Stimulated activated CD4-positive, alpha-beta T cell treated with anti-CD3 and anti-CD28 coated beads, Interleukin-1b, Interleukin-23, amount 100 ng/mL, for 1 hour (primary cell): ENCODE data around the gene SAMD10.
"Not testable (repeated sequence)": the region's sequence is repeated elsewhere in the genome, so short reads cannot be mapped to it uniquely, and the experiment has no call there.

ENCODE experiments used
- DNase-seq, 2 donors: peaks; one replicate each; pipeline ENCODE4 v3.0.0-alpha.2; 2020; ENCODE audit warnings: low read depth in 2 of 2

Gene SAMD10

DNA sequence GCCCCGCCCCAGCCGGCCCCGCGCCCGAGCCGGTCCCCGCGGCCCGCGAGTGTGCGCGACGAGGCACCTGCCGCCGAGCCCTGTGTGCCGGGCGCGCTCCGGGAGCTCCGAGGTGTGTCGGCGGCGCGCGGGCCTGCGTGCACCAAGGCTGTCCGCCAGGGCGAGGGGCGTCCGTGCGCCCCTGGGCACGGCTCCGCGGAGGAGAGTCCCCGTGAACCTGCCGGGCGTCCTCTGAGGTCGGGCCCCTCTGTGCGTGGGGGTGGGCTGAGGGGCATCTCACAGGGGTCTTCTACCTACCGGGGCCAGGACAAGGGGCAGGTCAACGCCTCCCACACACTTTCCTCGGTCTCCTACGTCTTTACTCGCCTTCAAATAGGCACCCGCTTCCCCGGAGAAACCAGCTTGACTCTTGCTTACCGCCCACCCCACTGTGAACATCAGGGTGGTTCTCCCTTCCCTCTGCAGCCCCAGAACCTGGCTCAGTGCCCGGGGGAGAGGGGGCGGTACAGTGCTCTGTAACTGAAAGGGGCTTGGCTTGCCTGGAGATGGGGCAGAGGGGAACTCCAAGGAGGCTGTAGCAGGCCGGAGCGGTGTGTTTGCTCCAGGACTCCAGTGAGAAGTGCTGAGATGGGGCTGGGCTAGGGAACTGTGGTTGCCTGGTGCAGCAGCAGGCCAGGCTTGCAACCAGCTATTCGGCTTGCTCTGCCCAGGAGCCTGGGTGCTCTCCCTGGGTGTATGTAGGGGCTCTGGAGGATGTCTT lies at the start of gene SAMD10:
TSS of gene SAMD10 (minus strand) at position 86 of the 760 bp plus-strand sequence. CDS start 175 bp downstream, outside the sequence.
- DNase-seq = peak in 1 of 2 donors; percentile 77

DNA sequence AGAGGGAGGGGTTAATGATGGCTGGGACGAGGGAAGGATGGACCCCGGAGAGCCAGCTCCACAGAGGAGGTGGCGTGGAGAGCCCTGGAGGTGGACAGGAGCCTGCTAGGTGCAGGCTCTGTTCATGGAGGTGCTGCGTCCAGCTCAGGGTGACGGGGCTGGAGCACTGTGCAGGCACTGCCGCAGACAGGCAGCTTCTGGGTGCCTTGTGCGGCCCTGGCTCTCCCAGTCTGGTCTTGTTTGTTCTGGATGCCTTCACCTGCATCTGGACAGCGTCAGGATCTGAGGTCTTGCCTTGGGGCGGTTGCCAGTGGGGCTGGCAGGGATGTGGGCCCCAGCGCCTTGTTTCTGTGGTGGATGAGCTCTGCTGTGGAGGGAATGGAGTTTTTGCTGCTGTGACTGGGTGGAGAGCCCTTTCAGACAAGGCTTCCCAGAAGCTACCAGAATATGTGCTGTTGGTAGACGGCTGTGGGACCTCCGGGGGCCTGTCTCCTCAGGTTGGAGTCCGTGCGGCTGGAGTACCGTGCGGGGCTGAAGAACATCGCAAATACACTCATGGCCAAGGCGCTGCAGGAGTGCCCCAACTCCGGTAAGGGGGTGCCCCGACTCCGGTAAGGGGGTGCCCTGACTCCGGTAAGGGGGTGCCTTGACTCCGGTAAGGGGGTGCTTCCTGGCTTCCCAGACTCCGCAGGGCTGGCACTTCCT lies 48.7 kb upstream of the SAMD10 start:
- no peak for DNase-seq

DNA sequence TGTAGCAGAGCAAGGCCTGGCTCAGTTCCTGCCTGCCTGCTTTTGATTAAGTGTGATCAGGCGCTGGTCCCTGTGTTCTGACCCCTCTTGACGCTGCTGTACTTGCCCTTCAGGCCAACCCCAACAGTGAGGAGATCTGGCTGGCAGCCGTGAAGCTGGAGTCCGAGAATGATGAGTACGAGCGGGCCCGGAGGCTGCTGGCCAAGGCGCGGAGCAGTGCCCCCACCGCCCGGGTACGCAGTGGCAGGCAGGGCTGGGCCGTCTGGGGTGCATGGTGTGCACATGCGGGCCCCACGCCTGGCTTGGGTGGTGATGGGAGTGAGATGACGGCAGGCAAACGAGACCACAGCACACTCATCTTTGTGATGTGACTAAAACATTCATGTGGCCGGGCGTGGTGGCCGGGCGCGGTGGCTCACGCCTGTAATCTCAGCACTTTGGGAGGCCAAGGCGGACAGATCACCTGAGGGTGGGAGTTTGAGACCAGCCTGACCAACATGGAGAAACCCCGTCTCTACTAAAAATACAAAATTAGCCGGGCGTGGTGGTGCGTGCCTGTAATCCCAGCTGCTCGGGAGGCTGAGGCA lies 46.5 kb upstream of the SAMD10 start:
- no peak for DNase-seq

DNA sequence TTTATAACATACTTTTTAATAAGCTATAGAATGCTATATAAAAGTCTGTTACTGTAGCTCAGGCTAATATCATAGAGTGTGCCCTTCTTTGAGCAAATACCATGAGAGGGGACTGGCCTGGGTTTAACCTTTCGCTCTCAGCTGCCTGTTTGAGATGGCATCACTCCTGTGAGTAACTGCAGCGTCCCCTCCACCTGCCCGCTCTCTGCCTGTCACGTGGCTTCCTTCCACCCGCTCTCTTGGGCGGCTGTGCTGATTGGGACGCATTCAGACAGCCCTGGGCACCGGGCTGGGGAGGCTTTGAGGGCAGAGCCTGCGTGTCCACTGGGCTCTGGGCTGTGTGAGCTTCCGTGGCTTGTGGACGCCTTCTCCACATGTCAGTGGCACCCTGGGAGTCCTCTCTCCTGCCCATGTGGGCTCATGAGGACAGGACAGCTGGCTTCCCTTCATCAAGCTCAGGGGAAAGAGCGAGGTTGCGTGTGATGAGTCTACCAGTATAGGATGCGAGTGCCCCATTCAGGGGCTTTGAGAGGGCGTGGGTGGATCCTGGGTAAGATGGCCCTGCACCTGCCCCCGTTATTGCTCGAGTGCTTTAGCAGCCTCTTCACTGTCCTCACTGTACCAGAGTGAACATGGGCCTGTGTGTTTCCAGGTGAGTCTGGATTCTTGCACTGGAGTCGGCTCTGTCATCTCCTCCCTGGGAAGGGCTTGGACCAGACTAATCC lies 45.8 kb upstream of the SAMD10 start:
- no peak for DNase-seq

DNA sequence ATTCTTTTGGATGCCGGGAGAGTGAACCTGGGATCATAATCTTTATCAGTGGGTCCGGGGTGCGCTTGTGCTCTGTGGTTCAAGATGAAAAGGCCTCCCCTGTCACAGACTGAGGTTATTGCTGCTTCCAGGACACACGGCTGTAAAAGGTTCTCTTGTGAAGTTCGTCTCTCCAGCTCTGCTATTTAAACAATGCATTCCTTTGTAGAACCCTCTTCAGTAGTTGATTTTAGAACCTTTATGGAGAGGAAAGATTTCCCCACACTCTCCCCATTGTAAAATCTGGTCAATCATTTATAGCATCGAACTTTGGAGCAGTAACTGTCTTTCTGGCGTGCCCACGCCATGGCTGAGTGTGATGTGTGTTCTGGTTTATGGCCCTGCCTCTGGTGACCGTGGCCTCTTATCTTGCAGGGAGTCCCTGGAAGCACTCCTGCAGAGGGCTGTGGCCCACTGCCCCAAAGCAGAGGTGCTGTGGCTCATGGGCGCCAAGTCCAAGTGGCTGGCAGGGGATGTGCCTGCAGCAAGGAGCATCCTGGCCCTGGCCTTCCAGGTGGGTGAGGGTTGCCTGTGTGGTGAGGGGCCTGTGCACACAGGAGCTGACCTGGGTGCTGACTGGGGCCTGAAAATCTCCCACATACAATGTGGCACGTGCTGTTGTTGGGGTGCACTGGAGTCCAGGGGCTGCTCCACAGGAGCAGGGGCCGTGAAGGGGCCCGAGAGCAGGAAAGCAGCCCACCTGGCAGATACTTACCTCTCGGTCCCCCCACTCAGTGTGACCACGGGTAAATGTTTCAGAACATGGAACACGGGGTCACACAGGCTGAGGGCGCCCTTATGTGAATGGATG lies 44.9 kb upstream of the SAMD10 start:
- DNase-seq = no peak

DNA sequence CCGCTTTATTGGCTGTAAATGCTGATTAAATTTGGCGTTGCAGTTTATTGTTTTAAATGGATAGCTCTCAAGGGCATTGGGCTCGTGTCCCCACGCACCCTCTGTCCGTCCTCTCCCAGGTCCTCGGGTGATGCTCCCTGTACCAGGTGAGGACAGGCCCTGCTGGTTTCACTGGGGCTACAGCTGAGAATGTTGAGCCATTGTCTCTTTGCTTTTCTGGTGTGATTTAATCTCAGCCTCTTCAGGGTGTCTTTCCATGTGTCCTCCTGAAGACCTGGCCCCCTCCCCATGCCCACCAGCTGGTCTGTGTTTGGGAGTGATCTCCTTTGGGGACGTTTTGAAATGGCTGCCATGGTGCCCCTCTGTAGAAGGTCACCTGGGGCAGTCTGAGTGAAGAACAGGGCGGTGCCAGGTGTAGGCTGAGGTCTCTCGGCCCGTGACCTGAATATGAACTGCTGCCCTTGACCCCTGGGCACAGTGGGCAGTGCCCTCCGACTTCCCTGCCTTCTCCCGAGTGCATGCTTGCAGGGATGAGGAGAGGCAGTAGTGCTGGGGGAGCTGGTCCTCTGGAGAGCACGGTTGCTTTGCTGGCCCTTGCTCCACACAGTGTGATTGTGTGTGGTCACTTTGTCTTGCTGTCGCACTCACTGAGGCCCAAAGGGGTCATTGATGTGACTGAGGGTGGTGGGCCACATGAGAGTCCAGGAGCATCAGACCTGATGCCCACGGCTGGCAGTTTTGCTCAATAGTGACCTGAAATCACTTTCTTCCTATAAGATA lies 44.1 kb upstream of the SAMD10 start:
- no peak for DNase-seq

DNA sequence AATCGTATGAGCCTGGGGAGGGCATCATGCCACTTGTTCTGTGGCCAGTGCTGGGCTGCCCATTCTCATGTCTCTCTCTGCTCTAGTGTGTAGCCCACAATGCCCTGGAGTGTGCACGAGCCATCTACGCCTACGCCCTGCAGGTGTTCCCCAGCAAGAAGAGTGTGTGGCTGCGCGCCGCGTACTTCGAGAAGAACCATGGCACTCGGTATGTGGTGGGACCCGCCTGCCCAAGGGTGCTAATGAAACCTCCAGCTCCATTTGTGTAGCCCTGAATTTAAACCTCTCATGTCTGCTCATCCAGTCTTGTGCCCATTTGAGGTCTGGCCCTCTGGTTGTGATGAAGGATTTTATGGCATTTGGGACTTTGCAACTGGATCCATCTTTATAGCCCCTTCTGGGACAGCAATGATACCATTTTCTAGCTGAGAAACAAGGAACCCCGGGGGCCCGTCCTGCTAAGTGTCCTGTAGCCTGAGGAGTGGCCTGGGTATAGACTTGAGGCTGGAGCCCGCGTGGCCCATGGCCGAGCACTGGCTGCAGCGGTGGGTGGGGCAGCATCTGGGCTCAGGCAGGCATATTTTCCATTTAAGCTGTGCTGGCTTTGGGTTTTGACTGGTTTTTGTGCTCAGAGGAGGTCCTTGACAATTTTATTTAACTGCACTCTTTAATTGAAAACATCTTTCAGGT lies 43.4 kb upstream of the SAMD10 start:
- no peak for DNase-seq

DNA sequence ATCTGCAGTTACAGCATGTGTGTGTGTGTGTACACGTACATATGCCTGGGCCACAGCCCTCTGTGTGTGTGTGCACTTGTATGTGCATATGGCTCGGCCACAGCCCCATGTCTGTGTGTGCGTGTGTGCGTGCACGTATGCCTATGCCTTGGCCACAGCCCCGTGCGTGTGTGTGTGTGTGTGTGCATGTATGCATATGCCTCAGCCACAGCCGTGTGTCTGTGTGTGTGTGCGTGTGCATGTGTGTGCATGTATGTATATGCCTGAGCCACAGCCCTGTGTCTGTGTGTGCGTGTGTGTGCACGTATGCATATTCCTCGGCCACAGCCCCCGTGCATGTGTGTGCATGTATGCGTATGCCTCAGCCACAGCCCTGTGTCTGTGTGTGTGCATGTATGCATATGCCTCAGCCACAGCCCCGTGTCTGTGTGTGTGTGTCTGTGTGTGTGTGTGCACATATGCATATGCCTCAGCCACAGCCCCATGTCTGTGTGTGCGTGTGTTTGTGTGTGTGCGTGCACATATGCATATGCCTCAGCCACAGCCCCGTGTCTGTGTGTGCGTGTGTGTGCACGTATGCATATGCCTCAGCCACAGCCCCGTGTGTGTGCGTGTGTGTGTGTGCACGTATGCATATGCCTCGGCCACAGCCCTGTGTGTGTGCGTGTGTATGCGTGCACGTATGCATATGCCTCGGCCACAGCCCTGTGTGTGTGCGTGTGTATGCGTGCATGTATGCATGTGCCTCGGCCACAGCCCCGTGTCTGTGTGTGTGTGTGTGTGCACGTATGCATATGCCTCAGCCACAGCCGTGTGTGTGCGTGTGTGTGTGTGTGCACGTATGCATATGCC lies 41.9 kb upstream of the SAMD10 start:
- DNase-seq = no peak

DNA sequence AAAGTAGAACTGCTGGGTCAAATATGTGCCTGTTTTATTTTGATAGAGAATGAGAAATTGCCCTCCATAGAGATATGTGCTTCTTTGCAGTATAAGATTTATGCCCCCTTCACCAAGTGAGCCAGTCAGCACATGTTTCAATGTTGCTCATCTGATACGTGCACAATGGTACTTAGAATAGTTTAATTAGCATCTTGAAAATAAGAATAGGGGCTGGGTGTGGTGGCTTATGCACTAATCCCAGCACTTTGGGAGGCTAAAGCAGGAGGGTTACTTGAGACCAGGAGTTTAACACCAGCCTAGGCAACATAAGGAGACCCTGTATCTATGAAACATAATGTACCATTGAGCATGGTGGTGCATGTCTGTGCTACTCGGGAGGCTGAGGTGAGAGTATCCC lies 36.2 kb upstream of the SAMD10 start:
- DNase-seq = no peak

DNA sequence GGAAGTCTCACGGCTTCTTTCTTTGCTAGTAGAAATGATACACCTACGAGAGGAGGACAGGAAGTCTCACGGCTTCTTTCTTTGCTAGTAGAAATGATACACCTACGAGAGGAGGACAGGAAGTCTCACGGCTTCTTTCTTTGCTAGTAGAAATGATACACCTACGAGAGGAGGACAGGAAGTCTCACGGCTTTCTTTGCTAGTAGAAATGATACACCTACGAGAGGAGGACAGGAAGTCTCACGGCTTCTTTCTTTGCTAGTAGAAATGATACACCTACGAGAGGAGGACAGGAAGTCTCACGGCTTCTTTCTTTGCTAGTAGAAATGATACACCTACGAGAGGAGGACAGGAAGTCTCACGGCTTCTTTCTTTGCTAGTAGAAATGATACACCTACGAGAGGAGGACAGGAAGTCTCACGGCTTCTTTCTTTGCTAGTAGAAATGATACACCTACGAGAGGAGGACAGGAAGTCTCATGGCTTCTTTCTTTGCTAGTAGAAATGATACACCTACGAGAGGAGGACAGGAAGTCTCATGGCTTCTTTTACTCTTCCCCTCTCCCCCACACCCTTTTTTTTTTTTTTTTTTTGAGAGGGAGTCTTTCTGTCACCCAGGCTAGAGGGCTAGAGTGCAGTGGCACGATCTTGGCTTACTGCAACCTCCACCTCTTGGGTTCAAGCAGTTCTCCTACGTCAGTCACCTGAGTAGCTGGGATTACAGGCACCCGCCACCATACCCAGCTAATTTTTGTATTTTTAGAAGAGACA lies 33.1 kb upstream of the SAMD10 start:
- DNase-seq = not testable (repeated sequence)

DNA sequence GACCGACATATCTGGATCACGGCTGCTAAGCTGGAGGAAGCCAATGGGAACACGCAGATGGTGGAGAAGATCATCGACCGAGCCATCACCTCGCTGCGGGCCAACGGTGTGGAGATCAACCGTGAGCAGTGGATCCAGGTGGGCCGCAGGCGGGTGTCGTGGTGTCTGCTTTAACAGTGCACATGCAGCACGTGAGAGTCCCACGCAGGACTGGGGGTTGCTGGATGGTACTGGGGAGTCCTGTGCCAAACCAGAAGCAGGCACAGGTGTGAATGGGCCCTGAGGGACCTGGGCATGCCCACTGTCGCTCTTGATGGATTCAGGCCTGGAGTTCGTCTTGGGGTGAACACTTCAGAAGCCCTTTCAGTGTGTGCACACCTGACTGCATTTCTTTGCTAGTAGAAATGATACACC lies 31.9 kb upstream of the SAMD10 start:
- DNase-seq = no peak

DNA sequence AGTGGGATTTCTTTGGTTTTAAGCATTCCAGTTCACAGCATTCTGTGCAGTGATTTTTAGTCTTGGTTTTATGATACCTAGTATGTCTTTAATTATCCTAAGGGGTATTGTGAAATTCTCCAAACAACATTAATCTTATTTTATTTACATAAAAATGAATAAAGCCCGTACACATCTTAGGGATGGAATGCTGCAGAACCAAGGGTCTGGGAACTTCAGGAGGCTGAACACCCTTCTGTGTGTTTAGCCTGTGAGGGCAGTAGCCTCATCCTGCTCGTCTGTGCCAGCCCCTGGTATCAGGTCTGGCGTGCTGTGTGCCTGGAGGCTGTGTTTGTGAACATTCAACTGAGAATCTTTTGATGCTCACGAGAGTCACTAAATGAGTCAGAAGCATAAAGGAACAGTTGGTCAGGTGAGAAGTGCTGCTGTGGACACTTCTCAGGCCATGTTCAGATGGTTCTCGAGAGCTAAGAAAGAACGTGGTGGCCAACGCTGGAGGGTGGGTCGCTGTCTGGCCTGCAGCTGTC lies 31.3 kb upstream of the SAMD10 start:
- no peak for DNase-seq

DNA sequence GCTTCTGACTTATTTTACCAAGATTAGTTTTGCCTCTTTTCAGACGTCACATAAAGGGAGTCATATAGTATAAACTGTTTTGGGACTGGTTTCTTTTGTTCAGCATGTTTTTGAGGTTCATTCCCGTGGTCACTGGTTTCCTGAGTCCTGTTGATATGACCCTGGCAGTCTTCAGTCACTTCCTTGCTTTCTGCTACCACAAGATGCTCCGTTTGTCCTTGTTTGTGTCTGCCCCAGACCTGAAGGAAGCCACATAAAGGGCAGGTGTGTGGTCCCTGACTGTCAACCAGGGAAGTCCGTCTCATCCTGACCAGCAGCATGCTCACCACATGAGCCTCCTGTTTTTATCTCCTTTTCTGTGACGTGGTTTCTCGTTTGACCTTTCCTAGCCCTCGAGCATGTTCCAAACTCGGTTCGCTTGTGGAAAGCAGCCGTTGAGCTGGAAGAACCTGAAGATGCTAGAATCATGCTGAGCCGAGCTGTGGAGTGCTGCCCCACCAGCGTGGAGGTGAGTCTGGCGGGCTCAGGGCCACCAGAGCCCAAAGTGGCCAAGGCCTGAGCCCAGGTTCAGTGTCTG lies 30.5 kb upstream of the SAMD10 start:
- no peak for DNase-seq

DNA sequence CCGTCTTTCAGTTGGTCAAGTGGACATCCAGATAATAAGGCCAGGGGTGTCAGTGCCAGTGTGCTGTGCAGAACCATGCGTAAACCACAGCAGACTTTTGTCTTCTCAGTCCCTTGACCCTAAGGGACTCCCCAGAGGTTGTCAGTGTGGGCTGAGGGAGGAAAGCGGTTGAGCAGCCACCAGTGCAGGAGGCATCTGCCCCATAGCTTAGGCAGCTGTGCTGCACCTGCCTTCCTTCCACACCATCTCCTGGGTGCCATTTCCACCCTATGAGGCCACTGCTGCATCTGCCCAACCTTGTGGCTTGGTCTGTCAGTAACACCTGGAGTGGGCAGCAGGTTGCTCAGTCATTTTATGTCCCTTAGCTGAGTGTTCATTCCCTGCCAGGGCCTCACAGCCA lies 27.5 kb upstream of the SAMD10 start:
- no peak for DNase-seq

DNA sequence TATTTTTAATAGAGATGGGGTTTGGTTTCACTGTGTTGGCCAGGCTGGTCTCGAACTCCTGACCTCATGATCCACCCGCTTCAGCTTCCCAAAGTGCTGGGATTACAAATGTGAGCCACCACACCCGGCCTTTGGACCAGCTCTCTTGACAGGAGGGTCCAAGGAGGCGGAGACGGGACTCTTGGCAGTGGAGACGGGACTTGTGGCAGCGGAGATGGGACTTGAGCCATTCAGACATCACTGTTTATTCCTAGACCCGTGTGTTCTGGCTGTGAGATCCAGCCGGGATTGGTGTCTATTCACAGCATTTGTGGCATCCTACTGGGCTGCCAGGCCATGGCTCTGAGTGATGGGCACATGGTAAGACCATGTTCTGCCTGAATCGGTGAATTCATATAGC lies 27.0 kb upstream of the SAMD10 start:
- no peak for DNase-seq

DNA sequence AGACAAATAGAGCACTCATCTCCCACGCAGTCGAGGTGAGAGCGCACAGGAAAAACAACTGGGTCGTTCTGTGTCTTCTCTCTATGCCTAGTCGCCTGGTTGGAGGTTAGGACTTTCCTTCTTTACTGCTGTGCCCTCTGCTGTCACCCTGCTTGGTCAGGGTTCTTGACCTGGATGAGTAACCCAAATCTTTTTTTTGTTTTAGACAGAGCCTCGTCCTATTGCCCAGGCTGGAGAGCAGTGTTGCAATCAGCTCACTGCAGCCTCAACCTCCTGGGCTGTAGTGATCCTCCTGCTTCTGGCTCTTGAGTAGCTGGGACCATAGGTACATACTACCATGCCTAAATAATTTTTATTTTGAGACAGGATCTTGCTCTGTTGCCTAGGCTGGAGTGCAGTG lies 26.0 kb upstream of the SAMD10 start:
- DNase-seq = no peak

DNA sequence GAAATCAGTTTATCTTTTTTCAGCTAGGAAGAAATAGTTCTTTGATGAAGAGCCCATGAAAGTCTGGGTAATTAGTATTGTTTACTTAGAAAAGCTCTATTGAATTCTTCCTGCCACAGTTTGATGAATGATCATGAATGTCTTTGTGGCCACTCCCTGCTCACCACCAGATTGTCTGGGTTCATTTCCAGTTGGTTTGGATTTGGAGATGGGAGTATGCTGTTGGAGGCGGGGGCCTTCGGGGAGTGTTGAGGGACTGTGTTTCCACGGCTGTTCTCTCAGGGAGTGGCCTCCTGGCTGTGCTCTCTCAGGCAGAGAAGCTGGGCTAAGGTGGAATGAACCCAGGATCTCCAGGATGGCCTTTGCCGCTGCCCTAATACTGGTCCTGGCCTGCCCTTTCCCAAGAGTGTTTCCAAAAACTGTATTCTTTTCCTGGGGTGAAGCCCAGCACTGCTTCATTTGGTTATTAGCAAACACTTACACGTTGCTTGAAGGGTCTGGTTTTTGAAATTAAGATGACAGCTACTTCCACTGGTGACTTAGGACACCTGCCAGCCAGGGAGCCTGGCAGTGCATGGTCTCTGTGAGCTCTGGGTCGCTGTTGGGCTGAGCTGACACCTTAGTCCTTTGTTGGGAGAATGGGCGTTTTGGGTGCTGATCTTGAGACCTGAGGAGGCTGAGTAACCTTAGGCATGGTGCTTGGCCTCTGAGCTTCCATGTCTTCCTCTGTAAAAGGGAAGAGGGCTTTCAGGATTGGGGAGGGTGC lies 24.7 kb upstream of the SAMD10 start:
- no peak for DNase-seq
